Glutamatergic neuron (in vitro differentiated cells): ENCODE data around the gene CLEC16A. TPM values are rescaled to one million over a fixed set of nuclear protein-coding genes. Genes with fewer than 3 reads are reported as not detected.

ENCODE experiments used
- DNase-seq: peaks from one replicate; pipeline ENCODE4 v3.0.0; 2022
- H3K27ac Mint-ChIP-seq: one replicate; pipeline ENCODE4 v1.8.0; 2020; ENCODE audit warnings: mild to moderate bottlenecking, mixed read lengths, inconsistent platforms; ENCODE audit not compliant: unreplicated experiment
- H3K27me3 Mint-ChIP-seq: one replicate; pipeline ENCODE4 v1.8.0; 2020; ENCODE audit warnings: mild to moderate bottlenecking, moderate library complexity, mixed read lengths, inconsistent platforms; ENCODE audit not compliant: unreplicated experiment
- H3K36me3 Mint-ChIP-seq: one replicate; pipeline ENCODE4 v1.8.0; 2020; ENCODE audit warnings: mild to moderate bottlenecking, mixed read lengths, inconsistent platforms; ENCODE audit not compliant: unreplicated experiment
- H3K4me1 Mint-ChIP-seq: one replicate; pipeline ENCODE4 v1.8.0; 2020; ENCODE audit warnings: mild to moderate bottlenecking, low read depth, mixed read lengths, inconsistent platforms; ENCODE audit not compliant: unreplicated experiment
- H3K4me3 Mint-ChIP-seq: one replicate; pipeline ENCODE4 v1.8.0; 2020; ENCODE audit warnings: mild to moderate bottlenecking, mixed read lengths, inconsistent platforms; ENCODE audit not compliant: unreplicated experiment
- H3K9me3 Mint-ChIP-seq: one replicate; pipeline ENCODE4 v1.8.0; 2020; ENCODE audit warnings: mild to moderate bottlenecking, moderate library complexity, mixed read lengths, inconsistent platforms; ENCODE audit not compliant: unreplicated experiment
- CTCF ChIP-seq: fragments of 200-600 bp; sonication (generic); IDR thresholded peaks from one replicate; pipeline ENCODE4 v1.5.0; 2021; ENCODE audit not compliant: partially characterized antibody, unreplicated experiment
- total RNA-seq: library from RNA; stranded (reverse); fragmentation: NEBNext Ultra II Directional; extraction: Animal tissue kit (Norgen Biotek cat#: 25700); gene quantifications from one replicate; pipeline ENCODE4 v1.2.1, GENCODE V29; 2021; ENCODE audit not compliant: unreplicated experiment

Gene CLEC16A
- total RNA-seq, 1 donor from 2014 or later, result 43.0 TPM

GRCh38 chr16:11138022-11138768 lies 193.8 kb downstream of the CLEC16A start:
- Mint-ChIP-seq H3K27ac (no peak overlapping the region), H3K4me3 (no peak overlapping the region)

GRCh38 chr16:11138769-11139325 lies 194.5 kb downstream of the CLEC16A start:
- Mint-ChIP-seq H3K4me1 (peaks cover 44% of the 10 kb centered on the region), H3K27ac (no peak overlapping the region), H3K27me3 (peaks cover 3% of the 10 kb centered on the region), H3K4me3 (no peak overlapping the region), H3K9me3 (peaks cover 5% of the 10 kb centered on the region), H3K36me3 (no peaks in the 10 kb centered on the region)
- no peak for TF ChIP-seq CTCF
- no peak for DNase-seq

More at GRCh38 chr16:11138022-11138768, 193.8 kb downstream of the CLEC16A start:
- Mint-ChIP-seq H3K4me1 (peaks cover 43% of the 10 kb centered on the region), H3K27me3 (peaks cover 3% of the 10 kb centered on the region), H3K9me3 (peaks cover 3% of the 10 kb centered on the region), H3K36me3 (no peaks in the 10 kb centered on the region)
- TF ChIP-seq CTCF, result no peak
- no peak for DNase-seq

- DNase-seq, result no peak
- no peak for TF ChIP-seq CTCF
- Mint-ChIP-seq H3K9me3 (peaks cover 6% of the 10 kb centered on the region), H3K27me3 (peaks cover 3% of the 10 kb centered on the region), H3K36me3 (no peaks in the 10 kb centered on the region), H3K4me1 (peaks cover 43% of the 10 kb centered on the region), H3K4me3 (no peak overlapping the region), H3K27ac (no peak overlapping the region)
Observed at GRCh38 chr16:11139326-11140097, 195.1 kb downstream of the CLEC16A start.

GRCh38 chr16:11140098-11140375 lies 195.7 kb downstream of the CLEC16A start:
- Mint-ChIP-seq H3K36me3 (no peaks in the 10 kb centered on the region), H3K4me1 (peaks cover 41% of the 10 kb centered on the region), H3K9me3 (peaks cover 6% of the 10 kb centered on the region), H3K27me3 (peaks cover 3% of the 10 kb centered on the region), H3K27ac (no peak overlapping the region), H3K4me3 (no peak overlapping the region)
- TF ChIP-seq CTCF, result no peak
- no peak for DNase-seq

GRCh38 chr16:11140466-11140865 lies 196.1 kb downstream of the CLEC16A start:
- Mint-ChIP-seq H3K9me3 (peaks cover 6% of the 10 kb centered on the region), H3K36me3 (no peaks in the 10 kb centered on the region), H3K4me1 (peaks cover 39% of the 10 kb centered on the region), H3K27ac (no peak overlapping the region), H3K27me3 (peaks cover 3% of the 10 kb centered on the region), H3K4me3 (no peak overlapping the region)
- no peak for DNase-seq
- no peak for TF ChIP-seq CTCF
